ENCODE measurements around the gene PDE1C. TPM values are rescaled to one million over a fixed set of nuclear protein-coding genes. Genes with fewer than 3 reads are reported as not detected.

PDE1C gene
- total RNA-seq, 4 donors from 2014 or later, result 0.19 to 14.5 (median 2.9) TPM

DNA sequence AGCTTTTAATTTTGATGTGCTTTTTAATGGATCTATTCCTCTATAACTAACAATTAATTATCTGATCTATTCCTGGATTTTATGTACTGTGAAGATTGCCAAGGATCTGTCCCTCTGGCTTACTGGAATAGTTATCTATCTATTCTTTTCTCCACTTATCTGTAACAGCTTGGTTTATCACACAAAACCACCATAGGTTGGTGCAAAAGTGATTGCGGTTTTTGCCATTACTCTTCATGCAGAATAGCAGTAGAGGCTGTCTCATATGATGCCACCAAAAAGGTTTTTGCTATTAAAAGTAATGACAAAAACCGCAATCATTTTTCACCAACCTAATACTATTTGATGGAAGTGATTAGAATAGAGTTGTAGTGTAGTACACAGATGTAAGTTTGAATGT is 115.7 kb downstream of the PDE1C start:
- no peak overlapping the region for H3K27ac ChIP-seq
- no peak for DNase-seq
- intact Hi-C loops (cut with DNase I), result no loop called here
- no peak overlapping the region for H3K4me3 ChIP-seq
- no peaks in the 10 kb centered on the region for H3K9me3 ChIP-seq
- H3K27me3 ChIP-seq, result no peaks in the 10 kb centered on the region
- WGBS, 2 donors, result 84 to 89% methylated on average over 2 of the region's 2 CpGs
- no peaks in the 10 kb centered on the region for H3K36me3 ChIP-seq
- H3K4me1 ChIP-seq, result no peaks in the 10 kb centered on the region
- no peak for TF ChIP-seq POLR2A (IDR thresholded peaks at IDR 0.05)
- TF ChIP-seq, protein P1, sequence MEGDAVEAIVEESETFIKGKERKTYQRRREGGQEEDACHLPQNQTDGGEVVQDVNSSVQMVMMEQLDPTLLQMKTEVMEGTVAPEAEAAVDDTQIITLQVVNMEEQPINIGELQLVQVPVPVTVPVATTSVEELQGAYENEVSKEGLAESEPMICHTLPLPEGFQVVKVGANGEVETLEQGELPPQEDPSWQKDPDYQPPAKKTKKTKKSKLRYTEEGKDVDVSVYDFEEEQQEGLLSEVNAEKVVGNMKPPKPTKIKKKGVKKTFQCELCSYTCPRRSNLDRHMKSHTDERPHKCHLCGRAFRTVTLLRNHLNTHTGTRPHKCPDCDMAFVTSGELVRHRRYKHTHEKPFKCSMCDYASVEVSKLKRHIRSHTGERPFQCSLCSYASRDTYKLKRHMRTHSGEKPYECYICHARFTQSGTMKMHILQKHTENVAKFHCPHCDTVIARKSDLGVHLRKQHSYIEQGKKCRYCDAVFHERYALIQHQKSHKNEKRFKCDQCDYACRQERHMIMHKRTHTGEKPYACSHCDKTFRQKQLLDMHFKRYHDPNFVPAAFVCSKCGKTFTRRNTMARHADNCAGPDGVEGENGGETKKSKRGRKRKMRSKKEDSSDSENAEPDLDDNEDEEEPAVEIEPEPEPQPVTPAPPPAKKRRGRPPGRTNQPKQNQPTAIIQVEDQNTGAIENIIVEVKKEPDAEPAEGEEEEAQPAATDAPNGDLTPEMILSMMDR (IDR thresholded peaks at IDR 0.05), result no peak

DNA sequence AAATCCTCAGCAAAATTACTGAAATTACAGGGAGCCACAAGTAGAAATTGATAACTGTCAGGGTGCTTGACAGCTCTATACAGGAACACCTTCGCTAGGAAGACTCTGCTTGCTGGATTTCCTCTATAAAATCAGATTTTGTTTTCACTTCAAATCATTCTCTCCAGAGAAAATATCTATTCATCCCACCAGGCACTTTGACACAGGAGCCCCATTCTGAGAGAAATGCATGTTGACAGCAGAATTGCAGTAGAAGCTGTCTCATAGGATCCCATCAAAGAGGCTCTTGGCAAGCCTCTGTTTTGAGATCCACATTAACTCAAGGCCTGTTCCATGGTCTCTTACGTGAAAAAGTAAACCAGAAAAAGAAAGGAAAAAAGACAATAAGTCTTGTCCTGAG is 116.8 kb downstream of the PDE1C start:
- no peak for TF ChIP-seq POLR2A (IDR thresholded peaks at IDR 0.05)
- TF ChIP-seq, protein P1 (IDR thresholded peaks at IDR 0.05), result no peak
- DNase-seq, result no peak
- WGBS, 2 donors, result 71 to 77% methylated on average over 2 of the region's 2 CpGs
- Histone ChIP-seq H3K4me1 (no peaks in the 10 kb centered on the region), H3K4me3 (no peak overlapping the region), H3K9me3 (no peaks in the 10 kb centered on the region), H3K27ac (no peak overlapping the region), H3K36me3 (no peaks in the 10 kb centered on the region), H3K27me3 (no peaks in the 10 kb centered on the region)
- intact Hi-C loops (cut with DNase I), result no loop called here

DNA sequence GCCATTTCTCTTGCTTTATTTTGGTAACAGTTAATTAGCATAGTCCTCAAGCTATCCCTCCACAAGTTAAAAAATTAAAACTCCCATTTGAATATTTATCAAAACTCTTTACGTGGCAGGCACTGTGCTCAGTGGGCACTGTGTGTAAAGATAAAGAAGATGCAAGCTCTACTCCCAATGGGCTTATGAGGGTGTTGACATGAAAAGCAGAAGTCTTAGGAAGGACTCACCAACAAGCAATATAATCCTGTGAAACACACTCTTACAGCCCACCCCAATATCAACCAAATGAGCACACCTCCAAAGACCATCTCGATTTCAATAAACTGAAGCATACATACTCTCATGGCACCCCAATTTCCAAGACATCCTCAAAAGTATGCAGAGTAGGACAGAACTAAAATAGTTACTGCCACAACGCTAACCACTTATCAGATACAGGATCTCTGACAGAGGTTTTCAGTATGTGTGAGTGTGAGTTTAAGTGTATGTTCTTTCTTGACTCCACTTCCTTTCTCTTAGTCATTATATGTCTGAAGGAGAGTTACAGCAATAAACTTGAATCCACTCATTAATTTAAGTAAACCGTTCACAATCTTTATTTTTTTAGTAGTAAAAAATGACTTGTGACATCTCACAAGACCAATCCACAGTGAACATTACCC is 120.0 kb downstream of the PDE1C start:
- H3K9me3 ChIP-seq, result no peaks in the 10 kb centered on the region
- 70 to 73% methylated on average over 4 of the region's 4 CpGs for WGBS, 2 donors
- intact Hi-C loops (cut with DNase I), result no loop called here
- no peaks in the 10 kb centered on the region for H3K36me3 ChIP-seq
- no peak overlapping the region for H3K27ac ChIP-seq
- H3K4me1 ChIP-seq, result no peaks in the 10 kb centered on the region
- no peak overlapping the region for H3K4me3 ChIP-seq
- TF ChIP-seq POLR2A (IDR thresholded peaks at IDR 0.05), result no peak
- TF ChIP-seq, protein P1 (IDR thresholded peaks at IDR 0.05), result no peak
- H3K27me3 ChIP-seq, result no peaks in the 10 kb centered on the region
- DNase-seq, result no peak

DNA sequence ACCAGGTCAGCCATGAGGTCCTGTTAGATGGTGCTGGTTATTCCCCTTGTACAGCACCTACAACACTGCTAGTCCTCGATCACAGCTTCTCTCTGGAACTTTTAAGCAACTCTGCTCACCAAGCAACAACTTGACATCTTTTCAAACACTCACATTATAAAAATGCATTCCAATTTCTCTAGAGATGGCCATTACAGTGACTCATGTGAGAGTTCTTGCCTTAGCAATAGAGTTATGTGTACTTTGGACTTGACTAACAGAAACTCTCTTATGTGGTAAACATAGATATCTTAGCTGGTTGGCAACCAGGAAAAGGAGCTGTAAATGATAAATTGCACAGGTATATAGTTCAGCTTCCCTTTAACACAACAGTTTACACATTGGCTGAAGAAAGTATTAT is 122.2 kb downstream of the PDE1C start:
- no peak for TF ChIP-seq POLR2A (IDR thresholded peaks at IDR 0.05)
- TF ChIP-seq, protein P1 (IDR thresholded peaks at IDR 0.05), result no peak
- H3K27ac ChIP-seq, result peak overlapping the region in 2 of 4 donors; percentile 49 to 53
- H3K9me3 ChIP-seq, result no peaks in the 10 kb centered on the region
- DNase-seq, result no peak
- no peaks in the 10 kb centered on the region for H3K27me3 ChIP-seq
- no peaks in the 10 kb centered on the region for H3K36me3 ChIP-seq
- intact Hi-C loops (cut with DNase I), result no loop called here
- WGBS, 2 donors, result 11 to 50% methylated on average over 1 of the region's 1 CpG
- H3K4me1 ChIP-seq, result no peaks in the 10 kb centered on the region
- H3K4me3 ChIP-seq, result no peak overlapping the region

DNA sequence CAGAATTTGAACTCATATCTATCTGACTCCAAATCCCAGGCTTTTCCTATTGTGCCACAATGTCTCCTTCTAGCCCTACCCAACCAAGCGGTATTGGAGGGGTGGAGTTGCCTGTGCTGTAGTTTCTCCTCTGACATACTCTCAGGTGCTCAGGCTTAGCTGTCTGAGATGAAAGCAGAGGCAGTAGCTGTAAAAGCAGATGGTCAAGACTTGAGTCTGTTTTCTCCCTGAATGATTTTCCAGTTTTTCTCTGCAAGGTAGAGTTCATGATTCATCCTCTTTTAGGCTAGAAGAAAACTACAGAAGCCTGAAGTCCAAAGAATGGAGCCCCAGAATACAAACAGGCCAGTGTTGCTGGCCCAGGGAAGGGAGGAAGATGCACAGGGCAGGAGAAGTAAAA is 130.0 kb downstream of the PDE1C start:
- intact Hi-C loops (cut with DNase I), result no loop called here
- Histone ChIP-seq H3K9me3 (no peaks in the 10 kb centered on the region), H3K4me1 (peaks cover 0 to 4% (median 0%) of the 10 kb centered on the region in 3 donors), H3K4me3 (no peak overlapping the region), H3K36me3 (no peaks in the 10 kb centered on the region), H3K27me3 (no peaks in the 10 kb centered on the region), H3K27ac (no peak overlapping the region)
- TF ChIP-seq POLR2A (IDR thresholded peaks at IDR 0.05), result no peak
- TF ChIP-seq, protein P1 (IDR thresholded peaks at IDR 0.05), result no peak
- DNase-seq, result no peak
- 86 to 100% methylated on average over 1 of the region's 1 CpG for WGBS, 2 donors
